Astrocyte (in vitro differentiated cells and primary cell): ENCODE results near the gene SEH1L. TPM values are rescaled to one million over a fixed set of nuclear protein-coding genes. Genes with fewer than 3 reads are reported as not detected.

Source experiments
- DNase-seq: peaks from one replicate; pipeline ENCODE4 v3.0.0-alpha.2; 2010; ENCODE audit warnings: low read depth
- FAIRE-seq: peaks from 2 replicates; lab custom pipeline; 2011; peaks lifted over from hg19 to GRCh38; lab: Jason Lieb, UNC
- H2AFZ ChIP-seq: 2 replicates; pipeline ENCODE4 v1.6.0; 2012; ENCODE audit warnings: low read depth, low read length, inconsistent platforms
- H3K27ac ChIP-seq: 2 replicates; pipeline ENCODE4 v1.5.1; 2011; ENCODE audit warnings: low read depth, low read length, inconsistent platforms
- H3K27me3 ChIP-seq: 2 replicates; pipeline ENCODE4 v1.6.0; 2011; ENCODE audit warnings: low read length, inconsistent platforms; ENCODE audit not compliant: insufficient read depth
- H3K36me3 ChIP-seq: 2 replicates; pipeline ENCODE4 v1.5.1; 2011; ENCODE audit warnings: low read length, inconsistent platforms; ENCODE audit not compliant: insufficient read depth
- H3K4me1 ChIP-seq: 2 replicates; pipeline ENCODE4 v1.5.1; 2011; ENCODE audit warnings: low read length, inconsistent platforms; ENCODE audit not compliant: insufficient read depth
- H3K4me2 ChIP-seq: 2 replicates; pipeline ENCODE4 v1.6.0; 2012; ENCODE audit warnings: low read length, inconsistent platforms
- H3K4me3 ChIP-seq: 2 replicates; pipeline ENCODE4 v1.5.1; 2011; ENCODE audit warnings: low read depth, mild to moderate bottlenecking, low read length, inconsistent platforms; ENCODE audit not compliant: insufficient read depth
- H3K79me2 ChIP-seq: 2 replicates; pipeline ENCODE4 v1.6.0; 2012; ENCODE audit warnings: mild to moderate bottlenecking, low read length, inconsistent platforms; ENCODE audit not compliant: insufficient read depth
- H3K9ac ChIP-seq: 2 replicates; pipeline ENCODE4 v1.6.0; 2012; ENCODE audit warnings: mild to moderate bottlenecking, low read length, inconsistent platforms
- H3K9me3 ChIP-seq: 2 replicates; pipeline ENCODE4 v1.5.1; 2012; ENCODE audit warnings: low read depth, mild to moderate bottlenecking, low read length, inconsistent platforms; ENCODE audit not compliant: insufficient read depth
- H4K20me1 ChIP-seq: 2 replicates; pipeline ENCODE4 v1.6.0; 2012; ENCODE audit warnings: low read length, inconsistent platforms; ENCODE audit not compliant: insufficient read depth
- H3K27ac Mint-ChIP-seq: one replicate; pipeline ENCODE4 v1.8.0; 2021; ENCODE audit warnings: mild to moderate bottlenecking, mixed read lengths; ENCODE audit not compliant: unreplicated experiment
- H3K27me3 Mint-ChIP-seq: one replicate; pipeline ENCODE4 v1.8.0; 2021; ENCODE audit warnings: low read depth, mixed read lengths; ENCODE audit not compliant: unreplicated experiment
- H3K36me3 Mint-ChIP-seq: one replicate; pipeline ENCODE4 v1.8.0; 2021; ENCODE audit warnings: low read depth, mixed read lengths; ENCODE audit not compliant: unreplicated experiment
- H3K4me1 Mint-ChIP-seq: one replicate; pipeline ENCODE4 v1.8.0; 2021; ENCODE audit warnings: low read depth, mixed read lengths; ENCODE audit not compliant: unreplicated experiment
- H3K4me3 Mint-ChIP-seq: one replicate; pipeline ENCODE4 v1.8.0; 2021; ENCODE audit warnings: mild to moderate bottlenecking, moderate library complexity, mixed read lengths; ENCODE audit not compliant: unreplicated experiment
- H3K9me3 Mint-ChIP-seq: one replicate; pipeline ENCODE4 v1.8.0; 2021; ENCODE audit warnings: mild to moderate bottlenecking, mixed read lengths; ENCODE audit not compliant: unreplicated experiment
- EZH2 ChIP-seq: IDR thresholded peaks from 2 replicates; pipeline ENCODE4 v1.6.1; 2012; ENCODE audit warnings: mild to moderate bottlenecking, low read length, inconsistent platforms; ENCODE audit not compliant: insufficient read depth
- total RNA-seq: library from RNA; stranded (reverse); gene quantifications from 2 replicates; pipeline ENCODE4 v1.2.1, GENCODE V29; 2021
- TF ChIP-seq, protein P1 (sequence below): IDR thresholded peaks from 2 replicates; pipeline ENCODE4 v1.5.1; 2011; ENCODE audit warnings: low read depth, mild to moderate bottlenecking, inconsistent platforms, low read length, moderate library complexity; ENCODE audit not compliant: insufficient read depth

SEH1L gene
- total RNA-seq, 1 donor from 2014 or later: 43.9 TPM

DNA sequence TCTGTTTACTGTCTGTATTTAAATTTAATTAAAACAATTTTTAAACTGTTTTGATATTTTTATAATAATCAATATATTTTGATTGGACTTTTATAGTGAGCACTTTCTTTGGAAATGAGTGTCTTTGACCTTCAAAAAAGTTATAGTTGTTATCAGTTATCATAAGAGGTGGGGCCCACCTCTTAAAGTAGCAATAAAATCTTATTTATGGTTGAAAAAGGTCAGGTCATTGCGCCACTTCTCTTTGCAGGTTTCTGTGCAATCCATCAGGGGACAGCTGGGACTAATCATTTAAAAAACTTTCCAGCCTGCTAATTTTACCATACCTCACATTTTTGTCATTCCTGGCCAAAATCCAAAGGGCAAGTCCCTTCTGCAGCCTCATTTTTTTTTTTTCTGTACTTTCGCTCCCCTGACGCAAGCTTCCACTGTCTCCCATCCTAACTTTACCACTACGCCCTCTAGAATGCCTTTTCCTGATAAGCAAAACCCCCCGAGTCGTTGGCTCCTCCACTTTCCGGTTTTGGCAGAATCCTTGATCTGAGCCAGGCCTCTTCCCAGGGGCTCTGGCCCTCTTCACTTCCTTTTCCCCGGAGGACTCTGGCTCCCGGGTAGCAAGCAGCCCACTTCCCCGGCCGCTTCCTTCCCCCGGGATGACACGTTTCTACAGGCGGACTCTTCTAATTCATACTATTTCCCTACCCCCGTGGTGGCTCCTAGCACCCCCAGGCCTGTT lies 1.1 kb upstream of the SEH1L start:
- H3K9me3 Mint-ChIP-seq: peaks cover 2% of the 10 kb centered on the region
- no peak for FAIRE-seq
- H3K27me3 ChIP-seq: no peaks in the 10 kb centered on the region

DNA sequence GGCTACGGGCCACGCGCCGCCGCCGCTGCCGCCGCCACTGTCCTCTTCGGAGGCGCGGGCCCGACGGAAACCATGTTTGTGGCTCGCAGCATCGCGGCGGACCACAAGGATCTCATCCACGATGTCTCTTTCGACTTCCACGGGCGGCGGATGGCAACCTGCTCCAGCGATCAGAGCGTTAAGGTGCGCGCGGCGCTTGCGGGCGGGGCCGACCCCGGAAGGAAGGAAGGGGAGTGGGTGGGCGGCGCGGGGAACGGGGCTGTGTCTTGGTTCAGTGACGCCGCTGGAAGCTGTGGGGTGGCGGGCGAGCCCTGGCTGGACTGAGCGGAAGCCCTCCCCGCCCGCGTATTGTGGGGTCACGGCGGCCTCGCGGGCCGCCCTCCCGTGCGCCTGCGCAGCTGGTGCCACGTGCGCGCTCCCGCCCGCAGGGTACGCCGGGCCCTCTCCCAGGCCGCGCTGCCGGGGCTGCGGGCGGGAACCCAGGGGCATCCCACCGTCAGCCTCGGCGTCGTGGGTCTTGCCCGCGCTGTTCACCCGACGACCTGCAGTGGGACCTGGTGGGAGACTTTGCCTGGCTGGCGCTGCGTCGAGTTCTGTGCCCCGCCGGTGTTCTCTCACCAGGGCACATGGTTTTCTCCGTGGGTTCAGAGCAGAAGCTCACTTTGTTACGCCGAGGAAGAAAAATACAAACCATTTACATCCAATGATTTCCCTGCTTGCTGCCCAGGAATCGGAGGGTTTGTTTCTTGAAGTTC lies 416 bp downstream of the SEH1L start:
- no peaks in the 10 kb centered on the region for H3K9me3 Mint-ChIP-seq
- no peak for TF ChIP-seq EZH2
- TF ChIP-seq, protein P1, sequence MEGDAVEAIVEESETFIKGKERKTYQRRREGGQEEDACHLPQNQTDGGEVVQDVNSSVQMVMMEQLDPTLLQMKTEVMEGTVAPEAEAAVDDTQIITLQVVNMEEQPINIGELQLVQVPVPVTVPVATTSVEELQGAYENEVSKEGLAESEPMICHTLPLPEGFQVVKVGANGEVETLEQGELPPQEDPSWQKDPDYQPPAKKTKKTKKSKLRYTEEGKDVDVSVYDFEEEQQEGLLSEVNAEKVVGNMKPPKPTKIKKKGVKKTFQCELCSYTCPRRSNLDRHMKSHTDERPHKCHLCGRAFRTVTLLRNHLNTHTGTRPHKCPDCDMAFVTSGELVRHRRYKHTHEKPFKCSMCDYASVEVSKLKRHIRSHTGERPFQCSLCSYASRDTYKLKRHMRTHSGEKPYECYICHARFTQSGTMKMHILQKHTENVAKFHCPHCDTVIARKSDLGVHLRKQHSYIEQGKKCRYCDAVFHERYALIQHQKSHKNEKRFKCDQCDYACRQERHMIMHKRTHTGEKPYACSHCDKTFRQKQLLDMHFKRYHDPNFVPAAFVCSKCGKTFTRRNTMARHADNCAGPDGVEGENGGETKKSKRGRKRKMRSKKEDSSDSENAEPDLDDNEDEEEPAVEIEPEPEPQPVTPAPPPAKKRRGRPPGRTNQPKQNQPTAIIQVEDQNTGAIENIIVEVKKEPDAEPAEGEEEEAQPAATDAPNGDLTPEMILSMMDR: no peak
- H3K9me3 ChIP-seq: no peaks in the 10 kb centered on the region
- DNase-seq: peak; percentile 89
- H3K36me3 ChIP-seq: peaks cover 7% of the 10 kb centered on the region
- no peaks in the 10 kb centered on the region for H3K27me3 Mint-ChIP-seq
- peak overlapping the region; percentile 90 for H3K4me2 ChIP-seq
- peak overlapping the region; percentile 97 for H2AFZ ChIP-seq
- peaks cover 13% of the 10 kb centered on the region for H3K4me1 ChIP-seq
- H3K27ac ChIP-seq: peak overlapping the region; percentile 84
- peaks cover 9% of the 10 kb centered on the region for H3K36me3 Mint-ChIP-seq
- no peak for FAIRE-seq
- peak overlapping the region; percentile 88 for H3K9ac ChIP-seq
- no peaks in the 10 kb centered on the region for H3K27me3 ChIP-seq
- peaks cover 40% of the 10 kb centered on the region for H3K79me2 ChIP-seq
- peaks cover 8% of the 10 kb centered on the region for H3K4me1 Mint-ChIP-seq
- peak overlapping the region; percentile 68 for H3K27ac Mint-ChIP-seq
- H4K20me1 ChIP-seq: no peaks in the 10 kb centered on the region
- H3K4me3 Mint-ChIP-seq: peak overlapping the region; percentile 92
- peak overlapping the region; percentile 60 for H3K4me3 ChIP-seq

More for the DNA sequence above, 1.1 kb upstream of the SEH1L start:
- no peaks in the 10 kb centered on the region for H3K9me3 ChIP-seq
- Mint-ChIP-seq H3K36me3 (peaks cover 6% of the 10 kb centered on the region), H3K4me3 (peak overlapping the region; percentile 92), H3K4me1 (peaks cover 8% of the 10 kb centered on the region), H3K27me3 (no peaks in the 10 kb centered on the region), H3K27ac (peak overlapping the region; percentile 99)
- peak overlapping the region; percentile 92 for H3K4me3 ChIP-seq
- peak overlapping the region; percentile 99 for H3K4me2 ChIP-seq
- H4K20me1 ChIP-seq: no peaks in the 10 kb centered on the region
- H3K36me3 ChIP-seq: peaks cover 4% of the 10 kb centered on the region
- H3K79me2 ChIP-seq: peaks cover 29% of the 10 kb centered on the region
- H3K9ac ChIP-seq: peak overlapping the region; percentile 92
- TF ChIP-seq, protein P1: no peak
- no peak for TF ChIP-seq EZH2
- H2AFZ ChIP-seq: peak overlapping the region; percentile 90
- H3K4me1 ChIP-seq: peaks cover 13% of the 10 kb centered on the region
- peak; percentile 88 for DNase-seq
- peak overlapping the region; percentile 93 for H3K27ac ChIP-seq
